ENCODE results near the gene TCEAL8.

DNA sequence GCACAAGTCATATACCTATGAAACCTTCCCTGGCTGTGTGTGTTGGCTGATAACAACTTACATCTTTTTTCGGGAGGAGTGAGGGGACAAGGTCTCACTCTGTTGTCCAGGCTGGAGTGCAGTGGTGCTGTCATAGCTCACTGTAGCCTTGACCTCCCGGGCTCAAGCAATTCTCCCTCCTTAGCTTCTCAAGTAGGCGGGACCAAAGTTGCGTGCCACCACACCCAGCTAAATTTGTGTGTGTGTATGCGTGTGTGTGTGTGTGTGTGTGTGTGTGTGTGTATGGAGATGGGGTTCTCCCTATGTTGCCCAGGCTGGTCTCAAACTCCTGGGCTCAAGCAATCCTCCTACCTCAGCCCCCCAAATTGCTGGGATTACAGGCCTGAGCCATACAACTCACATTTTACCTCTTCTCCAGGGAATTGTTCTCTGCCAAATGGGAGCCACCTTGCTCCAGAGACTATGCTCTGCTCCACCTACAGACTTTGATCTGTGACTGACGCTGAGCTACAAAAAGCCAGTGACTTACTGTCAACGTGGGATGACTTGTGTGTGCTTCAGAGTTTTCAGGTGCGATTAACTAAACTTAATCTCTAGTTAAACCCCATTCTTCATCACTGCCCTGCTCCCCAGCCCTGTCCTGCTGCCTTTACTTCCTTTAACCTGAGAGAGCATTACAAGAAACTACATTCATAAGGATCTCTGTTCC is 42.1 kb downstream of the TCEAL8 start:
- TF ChIP-seq CTCF (IDR thresholded peaks at IDR 0.05) (no peak), MAX (CRISPR knock-in tag; IDR thresholded peaks at IDR 0.05) (no peak), SP1 (CRISPR knock-in tag; conservative IDR thresholded peaks at IDR 0.05) (no peak), CREB1 (CRISPR knock-in tag; IDR thresholded peaks at IDR 0.05) (no peak), RELA (CRISPR knock-in tag; IDR thresholded peaks at IDR 0.05; ENCODE audit: borderline replicate concordance) (no peak), NFE2L1 (CRISPR knock-in tag; IDR thresholded peaks at IDR 0.05) (no peak), NR3C1 (CRISPR knock-in tag; conservative IDR thresholded peaks at IDR 0.05; ENCODE audit: low read depth) (no peak)
- TF ChIP-seq, protein P1, sequence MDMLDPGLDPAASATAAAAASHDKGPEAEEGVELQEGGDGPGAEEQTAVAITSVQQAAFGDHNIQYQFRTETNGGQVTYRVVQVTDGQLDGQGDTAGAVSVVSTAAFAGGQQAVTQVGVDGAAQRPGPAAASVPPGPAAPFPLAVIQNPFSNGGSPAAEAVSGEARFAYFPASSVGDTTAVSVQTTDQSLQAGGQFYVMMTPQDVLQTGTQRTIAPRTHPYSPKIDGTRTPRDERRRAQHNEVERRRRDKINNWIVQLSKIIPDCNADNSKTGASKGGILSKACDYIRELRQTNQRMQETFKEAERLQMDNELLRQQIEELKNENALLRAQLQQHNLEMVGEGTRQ (CRISPR knock-in tag; IDR thresholded peaks at IDR 0.05) = no peak
- TF ChIP-seq, protein P2, sequence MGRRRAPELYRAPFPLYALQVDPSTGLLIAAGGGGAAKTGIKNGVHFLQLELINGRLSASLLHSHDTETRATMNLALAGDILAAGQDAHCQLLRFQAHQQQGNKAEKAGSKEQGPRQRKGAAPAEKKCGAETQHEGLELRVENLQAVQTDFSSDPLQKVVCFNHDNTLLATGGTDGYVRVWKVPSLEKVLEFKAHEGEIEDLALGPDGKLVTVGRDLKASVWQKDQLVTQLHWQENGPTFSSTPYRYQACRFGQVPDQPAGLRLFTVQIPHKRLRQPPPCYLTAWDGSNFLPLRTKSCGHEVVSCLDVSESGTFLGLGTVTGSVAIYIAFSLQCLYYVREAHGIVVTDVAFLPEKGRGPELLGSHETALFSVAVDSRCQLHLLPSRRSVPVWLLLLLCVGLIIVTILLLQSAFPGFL (CRISPR knock-in tag; IDR thresholded peaks at IDR 0.05; ENCODE audit: borderline replicate concordance) = no peak
